Suppressor macrophage treated with lipopolysaccharide for 1 hour (primary cell): Measurements from ENCODE around the gene RNF19B.
A peak's percentile ranks its signal among the peaks of the same experiment; 100 is the strongest.
"Not testable (repeated sequence)": the region's sequence is repeated elsewhere in the genome, so short reads cannot be mapped to it uniquely, and the experiment has no call there.

ENCODE experiments used
- DNase-seq, 3 donors: peaks; one replicate each; pipeline ENCODE4 v3.0.0-alpha.2; 2020 to 2022

Gene RNF19B

DNA sequence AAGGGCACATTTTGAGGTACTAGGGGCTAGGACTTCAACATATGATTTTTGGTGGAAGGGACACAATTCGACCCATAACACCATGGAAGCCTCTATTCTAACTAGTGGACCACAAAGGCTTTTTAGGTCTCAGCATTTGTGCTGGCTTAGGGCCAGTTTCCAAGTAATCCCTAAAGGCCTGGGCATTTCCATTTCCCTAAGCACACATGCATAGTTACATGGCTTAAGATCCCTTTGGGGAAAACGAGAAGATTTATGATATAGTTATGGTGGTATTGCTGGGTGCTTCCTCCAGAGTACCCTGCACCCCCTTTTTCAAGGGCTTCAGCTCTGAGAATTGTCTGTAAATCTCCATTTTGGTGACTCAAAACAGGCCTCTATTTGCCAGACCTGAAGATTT, 35.2 kb downstream of the RNF19B start:
- DNase-seq: peak in 2 of 3 donors; percentile 53 to 63

DNA sequence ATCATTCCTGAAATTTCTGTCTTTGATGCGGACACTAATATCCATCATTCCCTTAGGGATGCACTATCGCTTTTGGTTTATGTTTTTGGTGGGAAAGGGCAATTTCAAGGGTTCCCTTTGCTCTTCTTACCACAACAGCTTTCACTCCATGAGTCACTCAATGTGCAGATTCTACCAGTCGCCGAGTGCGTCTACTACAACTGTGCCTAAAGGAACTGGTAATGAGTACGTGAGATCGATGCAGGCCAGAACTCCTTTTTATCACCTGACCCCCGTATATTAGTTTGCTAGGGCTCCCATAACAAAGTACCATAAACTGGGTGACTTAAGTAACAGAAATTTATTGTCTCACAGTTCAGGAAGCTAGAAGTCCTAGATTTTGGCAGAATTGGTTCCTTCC, 35.9 kb downstream of the RNF19B start:
- DNase-seq: peak in 2 of 3 donors; percentile 53 to 69

DNA sequence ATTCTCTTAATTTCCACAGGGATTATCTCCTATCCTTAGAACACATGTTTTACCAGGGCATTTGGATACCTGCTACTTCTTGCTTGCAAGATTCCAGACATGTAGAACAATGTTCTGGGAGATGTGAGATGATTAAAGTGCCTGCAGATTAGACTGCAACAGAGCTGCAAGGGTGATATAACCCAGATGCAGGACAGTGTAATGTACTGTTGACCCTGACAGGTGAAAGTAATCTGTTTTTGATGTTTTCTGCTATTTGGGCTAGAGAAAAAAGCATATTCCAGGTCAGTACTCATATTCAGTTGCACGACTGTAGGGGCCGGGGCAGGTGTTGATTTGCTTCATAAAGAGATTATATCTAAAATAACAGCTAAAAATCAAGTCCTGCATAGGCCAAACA, 36.3 kb downstream of the RNF19B start:
- DNase-seq: no peak

DNA sequence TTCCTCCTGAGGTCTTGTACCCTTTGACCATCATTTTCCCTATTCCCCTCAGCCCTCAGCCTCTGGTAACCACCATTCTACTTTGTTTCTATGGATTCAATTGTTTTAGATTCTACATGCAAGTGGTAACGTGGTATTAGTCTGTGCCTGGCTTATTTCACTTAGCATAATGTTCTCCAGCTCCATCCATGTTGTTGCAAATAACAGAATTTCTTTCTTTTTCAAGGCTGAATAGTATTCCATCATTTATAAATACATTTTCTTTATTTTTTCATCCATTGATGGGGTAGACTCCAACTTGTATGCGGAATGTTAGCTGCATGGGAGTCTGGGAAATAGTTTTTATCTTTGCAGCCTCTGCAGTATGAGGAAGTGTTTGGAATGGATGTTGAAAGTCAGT, 37.2 kb downstream of the RNF19B start:
- DNase-seq: no peak

DNA sequence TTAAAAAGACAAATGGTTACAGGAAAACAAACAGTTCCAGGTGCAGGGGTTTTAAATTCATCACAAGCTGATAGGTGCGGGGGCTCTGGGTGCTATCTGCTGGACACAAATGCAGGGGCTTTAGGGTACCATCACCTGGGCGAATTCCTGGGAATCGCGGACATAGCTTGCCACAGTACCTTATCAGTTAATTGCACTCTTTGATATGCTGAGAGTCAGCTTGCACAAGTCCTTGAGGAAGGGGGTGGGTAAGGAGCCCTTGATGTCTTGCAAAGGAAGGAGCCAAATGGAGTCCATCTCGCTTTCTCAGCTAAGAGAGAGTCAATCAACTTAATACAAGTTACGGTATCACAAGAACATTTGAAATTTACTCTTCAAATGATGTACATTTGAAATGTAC, 38.0 kb downstream of the RNF19B start:
- peak in 1 of 3 donors; percentile 47 for DNase-seq

DNA sequence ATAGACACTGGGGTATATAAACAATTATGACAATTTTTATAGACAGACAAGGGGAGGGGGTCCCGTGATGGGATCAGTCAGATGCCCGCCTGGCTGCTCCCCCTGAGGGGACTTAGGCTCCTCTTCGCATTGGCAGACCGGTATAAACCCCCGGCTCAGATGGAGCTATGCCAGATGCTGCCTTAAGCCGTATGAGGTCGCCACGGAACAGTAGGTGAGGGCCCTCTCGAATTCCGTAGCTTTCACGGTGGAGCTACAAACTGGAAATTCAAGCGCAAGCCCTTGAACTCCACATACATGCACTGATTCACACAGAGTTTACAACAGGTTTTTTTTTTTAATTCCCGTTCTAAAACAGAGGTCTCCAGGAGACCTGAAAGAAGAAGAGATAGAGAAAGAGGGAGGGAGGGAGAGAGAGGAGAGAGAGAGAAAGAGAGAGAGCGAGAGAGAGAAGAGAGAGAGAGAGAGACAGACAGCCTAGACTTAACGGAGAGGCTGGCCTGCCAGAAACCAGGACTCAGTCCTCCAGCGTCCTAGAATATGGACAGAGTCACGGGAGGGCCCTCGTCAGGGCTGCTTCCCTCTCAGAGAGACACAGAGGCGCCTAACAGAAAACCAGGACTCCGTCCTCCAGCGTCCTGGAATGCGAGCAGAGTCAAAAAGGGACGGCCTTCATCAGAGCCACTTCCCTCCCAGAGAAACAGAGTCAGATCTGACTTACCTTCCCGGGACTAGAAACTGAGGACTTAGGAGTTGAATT, 39.0 kb downstream of the RNF19B start:
- DNase-seq: peak in 1 of 3 donors; percentile 53

DNA sequence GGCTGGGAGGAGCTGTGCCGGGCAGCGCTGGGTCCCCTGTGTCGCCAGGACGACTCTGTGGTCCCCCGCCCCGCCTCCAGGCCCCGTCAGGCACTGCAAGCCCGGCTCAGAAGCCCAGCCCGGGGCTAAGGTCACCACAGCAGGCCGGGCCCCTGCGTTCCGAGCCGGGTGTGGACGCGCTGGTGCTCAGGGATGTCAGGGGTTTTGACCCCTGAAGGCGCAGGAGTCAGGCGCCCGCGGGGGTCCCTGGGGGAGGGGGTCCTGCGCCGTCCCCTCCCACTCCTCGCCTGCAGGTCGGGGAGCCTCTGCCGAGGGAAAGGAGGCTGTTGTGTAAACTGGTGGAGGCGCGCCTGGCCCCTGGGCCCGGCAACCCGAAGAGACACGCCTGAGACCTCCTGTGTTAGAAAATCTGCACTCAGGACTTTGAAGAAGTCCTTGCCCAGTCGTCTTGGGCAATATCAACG, 39.7 kb downstream of the RNF19B start:
- DNase-seq: peak in 2 of 3 donors; percentile 51 to 70

DNA sequence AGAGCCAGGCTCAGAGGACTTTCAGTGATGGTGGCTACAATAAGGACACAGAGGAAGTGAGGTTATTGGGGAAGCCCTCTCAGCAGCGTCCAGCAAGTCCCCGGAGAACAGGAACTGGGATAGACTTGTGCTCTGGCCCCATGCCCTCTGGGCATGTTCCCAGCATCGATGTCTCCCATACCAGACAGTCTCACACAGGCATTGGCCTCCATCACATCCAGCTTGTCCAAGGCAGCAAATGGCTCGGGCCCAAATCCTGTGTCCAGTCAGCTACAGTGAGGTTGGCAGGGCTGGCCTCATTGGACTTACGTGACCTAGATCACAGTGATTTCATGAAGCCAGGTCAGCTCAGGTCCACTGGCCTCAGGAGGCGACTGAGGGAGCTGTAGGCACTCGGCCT, 43.8 kb downstream of the RNF19B start:
- DNase-seq: peak in 2 of 3 donors; percentile 53 to 55

DNA sequence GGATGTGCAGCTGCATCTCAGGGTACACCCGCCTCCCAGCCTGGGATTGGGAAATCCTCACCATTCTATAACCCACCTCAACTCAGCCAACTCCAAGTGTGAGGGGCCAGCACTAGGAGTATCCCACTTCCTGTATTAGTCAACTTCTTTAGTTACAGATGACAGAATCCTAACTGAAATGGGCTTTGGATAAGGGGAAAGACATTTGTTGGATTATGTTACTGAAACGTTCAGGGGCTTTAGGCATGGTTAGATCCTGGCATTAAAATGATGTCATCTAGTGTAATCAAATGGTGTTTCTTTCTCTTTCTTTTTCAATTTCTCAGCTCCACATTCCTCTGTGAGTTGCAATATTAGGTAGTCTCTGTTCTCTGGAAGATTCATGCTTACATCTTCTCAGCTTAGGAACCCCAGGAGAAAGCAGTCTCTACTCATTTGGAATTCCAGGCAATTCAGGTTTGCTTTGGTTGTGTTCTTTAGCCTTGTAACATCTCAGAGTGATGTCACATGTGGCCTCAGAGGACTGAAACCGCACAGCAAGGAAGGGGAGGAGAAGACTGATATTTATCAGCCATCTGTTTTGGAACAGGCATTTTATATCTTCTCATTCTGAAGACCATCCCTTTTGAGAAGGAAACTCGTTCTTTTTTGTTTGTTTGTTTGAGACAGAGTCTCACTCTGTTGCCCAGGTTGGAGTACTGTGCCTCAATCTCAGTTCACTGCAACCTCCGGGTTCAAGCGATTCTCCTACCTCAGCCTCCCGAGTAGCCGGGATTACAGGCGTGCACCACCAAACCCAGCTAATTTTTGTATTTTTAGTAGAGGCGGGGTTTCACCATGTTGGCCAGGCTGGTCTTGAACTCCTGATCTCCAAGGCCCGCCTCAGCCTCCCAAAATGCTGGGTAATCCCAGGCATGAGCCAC, 44.5 kb downstream of the RNF19B start:
- peak in 1 of 3 donors; percentile 52 for DNase-seq

DNA sequence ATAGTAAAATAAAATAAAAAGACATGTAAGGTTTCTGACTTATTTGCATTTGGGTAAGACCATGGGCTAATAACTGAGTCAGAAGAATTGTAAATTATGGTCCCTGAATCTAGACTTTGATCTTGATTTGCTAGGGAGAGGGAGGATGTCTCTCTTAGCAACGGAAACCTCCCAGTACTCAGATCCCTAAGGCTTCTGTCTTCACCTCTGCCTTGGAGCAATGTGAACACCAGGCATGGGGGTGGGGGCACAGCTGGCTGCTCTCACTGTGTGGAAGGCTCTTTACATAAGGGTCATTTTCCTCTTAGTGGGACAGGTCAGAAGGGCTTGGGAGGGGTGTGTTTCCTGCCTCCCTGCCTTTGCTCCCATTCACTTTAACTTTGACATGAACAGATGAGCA, 46.4 kb downstream of the RNF19B start:
- no peak for DNase-seq

DNA sequence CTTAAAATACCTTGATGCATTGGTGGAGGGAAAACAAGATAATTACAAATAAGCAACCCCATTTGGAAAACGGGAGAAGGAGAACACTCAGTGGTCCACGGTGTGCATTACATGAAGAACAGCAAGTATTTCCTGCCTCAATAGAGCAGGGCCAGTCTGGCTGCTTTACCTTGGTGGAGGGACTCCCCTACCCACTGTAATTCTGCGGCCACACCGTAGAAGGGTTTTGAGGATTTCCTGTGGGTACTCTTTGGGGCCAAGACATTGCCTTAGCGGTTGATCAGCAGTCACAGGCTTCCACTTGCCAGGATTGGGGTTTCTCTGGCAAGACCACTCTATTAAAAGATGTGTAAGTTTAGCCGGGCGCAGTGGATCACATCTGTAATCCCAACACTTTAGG, 47.1 kb downstream of the RNF19B start:
- no peak for DNase-seq

DNA sequence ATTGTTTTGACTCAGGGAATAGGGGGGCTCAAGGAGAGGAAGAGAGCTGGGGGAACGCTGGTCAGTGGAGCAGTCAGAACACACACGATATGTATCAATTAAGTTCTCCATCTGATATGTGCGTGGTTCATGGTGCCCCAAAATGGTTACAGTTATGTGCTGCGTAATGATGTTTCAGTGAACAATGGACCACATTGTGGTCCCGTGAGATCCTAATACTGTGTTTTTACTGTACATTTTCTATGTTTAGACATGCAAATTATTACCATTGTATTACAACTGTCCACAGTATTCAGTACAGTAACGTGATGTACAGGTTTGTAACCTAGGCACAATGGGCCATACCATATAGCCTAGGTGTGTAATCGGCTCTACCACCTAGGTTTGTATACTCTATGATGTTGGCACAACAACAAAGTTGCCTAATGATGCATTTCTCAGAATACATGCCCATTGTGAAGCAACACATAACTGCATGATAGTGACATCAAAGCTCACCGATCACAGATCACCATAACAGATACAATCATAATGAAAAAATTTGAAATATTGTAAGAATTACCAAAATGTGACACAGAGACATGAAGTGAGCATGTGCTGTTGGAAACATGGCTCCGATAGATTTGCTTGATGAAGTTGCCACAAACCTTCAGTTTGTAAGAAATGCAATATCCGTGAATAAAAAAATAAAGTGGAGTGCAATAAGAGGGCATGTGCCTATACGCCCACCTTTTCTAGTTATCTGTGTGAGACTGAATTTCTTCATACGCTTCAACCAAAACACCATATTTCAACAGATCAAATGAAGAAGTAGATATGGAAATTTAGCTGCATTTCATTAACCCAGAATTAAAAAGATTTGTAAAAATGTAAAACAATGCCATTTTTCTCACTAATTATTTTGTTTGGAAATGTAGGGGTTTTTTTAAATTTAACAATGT, 48.6 kb downstream of the RNF19B start:
- no peak for DNase-seq

DNA sequence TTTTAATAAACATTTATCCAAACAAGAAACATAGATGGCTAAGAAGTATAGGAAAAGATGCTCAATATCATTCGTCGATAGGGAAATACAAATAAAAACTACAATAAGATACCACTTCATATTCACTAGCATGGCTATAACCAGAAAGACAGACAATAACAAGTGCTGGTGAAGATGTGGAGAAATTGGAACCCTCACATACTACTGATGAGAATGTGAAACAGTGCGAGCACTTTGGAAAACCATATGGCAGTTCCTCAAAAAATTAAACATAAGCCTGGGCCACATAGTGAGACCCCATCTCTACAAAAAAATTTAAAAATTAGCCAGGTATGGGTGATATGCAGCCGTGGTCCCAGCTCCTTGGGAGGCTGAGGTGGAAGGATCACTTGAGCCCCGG, 54.3 kb downstream of the RNF19B start:
- DNase-seq: no peak

DNA sequence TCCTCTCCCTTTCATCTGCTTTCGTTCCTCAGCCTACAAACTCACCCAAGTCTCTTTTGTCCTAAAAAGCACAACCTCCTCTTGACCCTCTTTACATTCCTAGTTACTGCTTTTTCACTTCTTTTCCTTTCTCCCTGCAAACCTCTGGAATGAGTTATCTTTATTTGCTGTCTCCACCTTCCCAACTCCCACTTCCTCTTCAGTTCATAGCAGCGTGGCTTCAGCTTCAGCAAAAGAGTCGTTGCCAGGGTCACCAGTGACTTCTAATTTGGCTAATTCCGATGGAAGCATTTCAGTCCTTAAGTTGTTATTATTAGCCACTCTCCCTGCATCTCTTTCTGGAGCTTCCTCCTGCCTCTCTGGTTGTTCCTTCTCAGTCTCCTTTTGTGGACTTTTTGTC, 57.2 kb downstream of the RNF19B start:
- DNase-seq: no peak

DNA sequence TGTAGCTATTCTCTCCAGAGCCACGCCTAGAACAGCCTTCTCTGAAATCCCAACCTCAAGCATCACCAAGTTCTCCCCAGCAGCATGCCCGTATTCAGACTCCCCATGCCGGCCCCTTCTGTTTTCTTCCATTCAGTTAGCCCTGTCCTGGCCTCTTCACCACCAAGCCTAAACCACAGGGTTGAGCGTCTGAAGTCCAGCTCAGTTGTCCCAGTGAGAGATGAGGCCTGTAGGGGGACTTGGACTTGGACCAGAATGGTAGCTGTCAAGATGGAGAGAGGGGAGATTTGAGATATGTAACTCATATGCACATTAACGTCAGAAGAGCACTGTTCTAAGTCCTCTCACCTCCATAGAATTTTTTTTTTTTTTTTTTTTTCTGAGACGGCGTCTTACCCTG, 58.0 kb downstream of the RNF19B start:
- DNase-seq: no peak

DNA sequence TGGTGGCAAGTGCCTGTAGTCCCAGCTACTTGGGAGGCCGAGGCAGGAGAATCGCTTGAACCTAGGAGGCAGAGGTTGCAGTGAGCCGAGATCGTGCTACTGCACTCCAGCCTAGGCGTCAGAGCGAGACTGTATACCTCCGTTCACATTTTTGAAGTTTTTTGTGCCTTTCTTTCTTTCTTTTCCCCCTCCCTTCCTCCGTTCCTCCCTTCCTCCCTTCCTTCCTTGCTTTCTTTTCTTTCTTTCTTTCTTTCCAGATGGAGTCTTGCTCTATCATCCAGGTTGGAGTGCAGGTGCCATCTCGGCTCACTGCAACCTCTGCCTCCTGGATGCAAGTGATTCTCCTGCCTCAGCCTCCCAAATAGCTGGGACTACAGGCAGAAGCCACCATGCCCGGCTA, 59.0 kb downstream of the RNF19B start:
- not testable (repeated sequence) for DNase-seq

DNA sequence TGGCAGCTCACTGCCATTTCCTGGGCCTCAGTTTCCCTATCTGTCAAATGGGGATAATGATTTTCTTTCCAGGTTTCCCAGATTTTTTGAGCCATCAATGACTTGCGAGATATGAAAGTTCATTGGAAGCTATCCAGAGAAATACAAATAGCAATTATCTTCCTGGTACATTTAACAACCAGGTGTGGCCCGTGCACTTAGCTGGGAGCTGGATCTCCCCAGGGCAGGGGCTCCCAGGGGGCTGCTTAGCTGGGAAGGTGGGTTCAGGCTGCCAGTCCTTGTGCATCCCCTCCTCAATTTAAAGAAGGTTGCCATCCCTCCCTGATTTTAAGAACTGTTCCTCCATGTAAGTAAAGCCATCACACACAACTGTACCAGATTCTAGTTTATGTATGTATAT, 59.8 kb downstream of the RNF19B start:
- no peak for DNase-seq

DNA sequence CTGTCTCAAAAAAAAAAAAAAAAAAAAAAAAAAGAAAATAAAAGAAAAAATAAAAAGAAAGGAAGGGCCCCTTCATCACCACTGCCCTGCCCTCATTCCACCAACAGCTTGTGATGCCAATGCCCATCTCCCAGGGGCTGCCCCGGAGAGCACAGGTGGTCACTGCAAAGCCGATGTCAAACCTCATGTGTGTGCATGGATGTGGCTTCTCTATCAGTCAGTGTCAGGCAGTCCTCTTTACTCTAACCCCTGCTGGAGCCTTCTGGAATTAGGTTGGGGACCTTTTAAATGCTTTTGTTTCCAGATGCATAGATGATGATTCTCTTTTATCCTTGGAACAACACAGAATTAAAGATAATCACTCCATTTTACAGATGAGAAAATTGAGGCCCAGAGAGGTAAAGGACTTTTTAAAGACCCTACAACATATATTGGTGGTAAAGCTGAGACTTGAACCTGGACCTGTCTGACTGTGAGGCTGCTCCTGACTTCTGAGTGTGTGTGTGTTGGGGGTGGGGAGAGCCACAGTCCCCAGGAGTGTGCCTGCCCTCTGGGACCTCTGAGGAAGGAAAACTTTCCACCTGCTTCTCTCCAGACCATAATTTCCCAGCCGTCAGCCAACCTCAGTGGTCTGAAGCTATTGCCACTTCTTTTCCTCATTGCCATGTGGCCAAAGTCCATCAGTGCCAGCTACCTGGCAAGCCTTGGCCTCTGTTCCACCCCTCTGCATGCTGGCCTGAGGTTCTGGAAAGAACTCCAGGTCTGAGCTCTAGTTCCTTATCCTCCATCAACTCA, 60.4 kb downstream of the RNF19B start:
- no peak for DNase-seq

DNA sequence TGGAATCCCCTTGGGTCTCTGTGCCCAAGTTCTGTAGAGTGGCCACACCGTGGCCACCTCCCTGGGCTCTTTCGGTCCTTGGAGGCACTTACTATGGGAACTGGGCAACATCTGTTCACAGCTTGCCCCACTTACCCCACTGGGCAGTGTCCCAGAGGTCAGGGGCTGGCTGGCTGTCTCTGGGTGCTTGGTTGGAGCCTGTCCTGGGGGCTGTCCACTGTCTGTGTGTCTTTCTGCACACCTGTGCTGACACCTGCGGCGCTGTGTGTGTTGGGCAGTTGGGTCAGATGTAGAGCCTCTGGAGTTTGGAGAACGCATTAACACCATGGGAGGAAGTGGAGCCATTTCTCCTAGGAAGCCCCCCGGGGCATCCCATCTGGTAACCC, 62.1 kb downstream of the RNF19B start:
- no peak for DNase-seq

DNA sequence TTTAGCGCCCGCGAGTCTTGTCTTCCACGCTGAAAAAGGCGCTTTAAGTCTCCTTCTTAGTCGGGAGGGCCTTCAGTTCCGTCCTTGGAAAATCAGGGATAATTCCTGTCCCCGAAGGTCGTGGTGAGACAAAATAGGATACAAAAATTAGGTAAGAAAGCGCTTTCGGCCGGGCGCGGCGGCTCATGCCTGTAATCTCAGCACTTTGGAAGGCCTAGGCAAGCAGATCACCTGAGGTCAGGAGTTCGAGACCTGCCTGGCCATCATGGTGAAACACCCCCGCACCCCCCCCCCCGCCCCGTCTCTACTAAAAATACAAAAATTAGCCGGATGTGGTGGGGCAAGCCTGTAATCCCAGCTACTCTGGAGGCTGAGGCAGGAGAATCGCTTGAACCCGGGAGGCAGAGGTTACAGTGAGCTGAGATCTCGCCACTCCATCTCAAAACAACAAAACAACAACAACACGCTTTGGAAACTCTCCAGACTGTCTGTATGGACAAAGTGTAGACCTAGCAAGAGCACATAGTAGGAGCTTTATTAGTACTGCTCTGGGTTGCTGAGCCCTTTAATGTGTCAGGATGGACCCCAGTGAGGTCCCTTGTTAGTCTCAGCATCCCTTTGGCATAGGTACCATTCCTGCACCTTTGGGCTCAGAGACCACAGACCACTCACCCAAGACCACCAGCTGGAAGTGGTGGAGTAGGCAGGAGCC, 62.6 kb downstream of the RNF19B start:
- DNase-seq: no peak
